H1 (cell line): ENCODE measurements around the gene NKX2-8.

Source experiments
- BCL11A ChIP-seq, 2 experiments: IDR thresholded peaks; one replicate each; pipeline ENCODE4 v1.6.1; 2011; ENCODE audit warnings: low read depth in 2 of 2, low read length in 2 of 2, mild to moderate bottlenecking in 2 of 2
- EP300 ChIP-seq, 2 experiments: IDR thresholded peaks; 1 replicate in 1 of 2; 2 replicates in 1 of 2; pipeline ENCODE4 v1.6.1; 2011 to 2012; ENCODE audit warnings: low read depth in 2 of 2, low read length in 2 of 2, mild to moderate bottlenecking in 2 of 2, borderline replicate concordance in 1 of 2, inconsistent platforms in 1 of 2, moderate library complexity in 1 of 2
- EZH2 ChIP-seq: fragments of 200-600 bp; sonication (generic); IDR thresholded peaks from 2 replicates; pipeline ENCODE4 v1.7.1; 2012; ENCODE audit warnings: low read depth, mild to moderate bottlenecking, moderate library complexity, low read length, inconsistent platforms; ENCODE audit not compliant: severe bottlenecking
- GABPA ChIP-seq: IDR thresholded peaks from 2 replicates; pipeline ENCODE4 v1.6.1; 2011; ENCODE audit warnings: mild to moderate bottlenecking, low read length, moderate library complexity, borderline replicate concordance; ENCODE audit not compliant: insufficient read depth
- RXRA ChIP-seq: IDR thresholded peaks from 2 replicates; pipeline ENCODE4 v1.6.1; 2011; ENCODE audit warnings: low read depth, mild to moderate bottlenecking, low read length, moderate library complexity; ENCODE audit not compliant: insufficient read depth
- SIX5 ChIP-seq: IDR thresholded peaks from 2 replicates; pipeline ENCODE4 v1.6.1; 2011; ENCODE audit warnings: mild to moderate bottlenecking, low read depth, low read length
- TF ChIP-seq, protein P1 (sequence below), 3 experiments: IDR thresholded peaks; 1 replicate in 2 of 3; 2 replicates in 1 of 3; pipeline versions ENCODE4 v1.5.1 to v1.6.1; 2011; ENCODE audit warnings: low read length in 3 of 3, mild to moderate bottlenecking in 3 of 3, inconsistent platforms in 2 of 3, low read depth in 1 of 3, moderate library complexity in 1 of 3; ENCODE audit not compliant: insufficient read depth in 1 of 3; ENCODE audit errors: control extremely low read depth in 1 of 3

DNA sequence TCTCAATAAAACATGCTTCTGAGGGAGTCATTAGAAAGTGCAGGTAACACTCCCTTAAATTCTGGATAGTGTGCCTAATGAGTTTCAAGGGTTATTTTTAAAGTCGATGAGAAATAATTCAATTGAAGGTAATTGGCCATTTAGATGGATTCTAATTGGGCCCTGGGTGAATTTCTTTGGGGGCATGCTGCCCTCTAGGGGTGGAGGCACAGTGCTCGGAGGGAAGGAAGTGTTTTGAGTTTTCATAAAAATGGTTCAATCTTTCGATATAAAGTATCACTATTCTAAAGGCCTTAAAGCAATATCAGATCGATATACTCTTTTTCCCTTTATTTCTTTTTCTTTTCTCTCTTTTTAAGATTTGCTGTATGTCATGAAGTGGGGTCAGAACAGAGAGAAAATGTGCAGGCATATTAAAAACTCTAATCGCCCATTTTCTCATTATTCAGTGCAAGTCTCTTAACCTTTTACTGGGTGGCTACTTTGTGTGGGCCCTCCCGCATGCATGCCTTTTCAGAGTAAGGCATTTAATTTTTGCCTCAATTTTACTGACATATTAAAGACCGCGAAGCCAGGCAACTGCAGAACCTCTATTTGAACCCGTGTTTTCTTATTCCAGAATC lies 25.5 kb downstream of the NKX2-8 start:
- TF ChIP-seq BCL11A (IDR thresholded peaks at IDR 0.05; ENCODE audit: low read depth in 2 of 2, low read length in 2 of 2) (no peak), SIX5 (no peak), EP300 (IDR thresholded peaks at IDR 0.05; ENCODE audit: borderline replicate concordance in 1 of 2, low read depth in 2 of 2, low read length in 2 of 2) (no peak), EZH2 (no peak), RXRA (no peak), GABPA (no peak)
- TF ChIP-seq, protein P1, sequence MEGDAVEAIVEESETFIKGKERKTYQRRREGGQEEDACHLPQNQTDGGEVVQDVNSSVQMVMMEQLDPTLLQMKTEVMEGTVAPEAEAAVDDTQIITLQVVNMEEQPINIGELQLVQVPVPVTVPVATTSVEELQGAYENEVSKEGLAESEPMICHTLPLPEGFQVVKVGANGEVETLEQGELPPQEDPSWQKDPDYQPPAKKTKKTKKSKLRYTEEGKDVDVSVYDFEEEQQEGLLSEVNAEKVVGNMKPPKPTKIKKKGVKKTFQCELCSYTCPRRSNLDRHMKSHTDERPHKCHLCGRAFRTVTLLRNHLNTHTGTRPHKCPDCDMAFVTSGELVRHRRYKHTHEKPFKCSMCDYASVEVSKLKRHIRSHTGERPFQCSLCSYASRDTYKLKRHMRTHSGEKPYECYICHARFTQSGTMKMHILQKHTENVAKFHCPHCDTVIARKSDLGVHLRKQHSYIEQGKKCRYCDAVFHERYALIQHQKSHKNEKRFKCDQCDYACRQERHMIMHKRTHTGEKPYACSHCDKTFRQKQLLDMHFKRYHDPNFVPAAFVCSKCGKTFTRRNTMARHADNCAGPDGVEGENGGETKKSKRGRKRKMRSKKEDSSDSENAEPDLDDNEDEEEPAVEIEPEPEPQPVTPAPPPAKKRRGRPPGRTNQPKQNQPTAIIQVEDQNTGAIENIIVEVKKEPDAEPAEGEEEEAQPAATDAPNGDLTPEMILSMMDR (IDR thresholded peaks at IDR 0.05; ENCODE audit: control extremely low read depth in 1 of 3, insufficient read depth in 1 of 3, low read depth in 1 of 3, low read length in 3 of 3), result peak; percentile 63 to 73 (median 63)
